GM10847 (cell line): ENCODE measurements around the gene GIPC2.

Experiments
- POLR2A ChIP-seq: IDR thresholded peaks from 2 replicates; pipeline ENCODE4 v1.6.1; 2011; ENCODE audit not compliant: insufficient read length; ENCODE audit errors: extremely low read depth

GIPC2 gene

GRCh38 chr1:78142736-78143135, 97.0 kb downstream of the GIPC2 start:
- no peak for TF ChIP-seq POLR2A

DNA sequence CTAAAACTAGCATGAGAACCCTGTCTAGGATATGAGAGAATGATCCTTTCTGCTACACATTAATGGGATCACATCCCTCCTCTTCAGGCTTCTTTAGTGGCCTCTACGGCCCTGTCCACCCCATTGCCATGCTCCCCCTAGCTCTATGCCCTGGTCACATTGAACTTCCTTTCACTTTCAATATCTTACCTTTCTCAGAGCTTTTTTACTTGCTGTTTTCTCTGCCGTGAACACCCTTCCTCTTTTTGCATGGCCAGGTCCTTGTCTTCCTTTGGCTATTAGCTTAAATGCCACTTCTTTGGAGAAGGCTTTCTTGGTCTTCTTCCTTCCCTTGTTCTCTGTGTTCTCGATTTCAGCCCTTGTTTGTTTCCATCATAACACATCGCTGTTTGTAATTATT, 97.4 kb downstream of the GIPC2 start:
- TF ChIP-seq POLR2A = no peak

- no peak for TF ChIP-seq POLR2A
Measured at GRCh38 chr1:78143673-78144072, 97.9 kb downstream of the GIPC2 start.

GRCh38 chr1:78145105-78145580, 99.4 kb downstream of the GIPC2 start:
- no peak for TF ChIP-seq POLR2A

DNA sequence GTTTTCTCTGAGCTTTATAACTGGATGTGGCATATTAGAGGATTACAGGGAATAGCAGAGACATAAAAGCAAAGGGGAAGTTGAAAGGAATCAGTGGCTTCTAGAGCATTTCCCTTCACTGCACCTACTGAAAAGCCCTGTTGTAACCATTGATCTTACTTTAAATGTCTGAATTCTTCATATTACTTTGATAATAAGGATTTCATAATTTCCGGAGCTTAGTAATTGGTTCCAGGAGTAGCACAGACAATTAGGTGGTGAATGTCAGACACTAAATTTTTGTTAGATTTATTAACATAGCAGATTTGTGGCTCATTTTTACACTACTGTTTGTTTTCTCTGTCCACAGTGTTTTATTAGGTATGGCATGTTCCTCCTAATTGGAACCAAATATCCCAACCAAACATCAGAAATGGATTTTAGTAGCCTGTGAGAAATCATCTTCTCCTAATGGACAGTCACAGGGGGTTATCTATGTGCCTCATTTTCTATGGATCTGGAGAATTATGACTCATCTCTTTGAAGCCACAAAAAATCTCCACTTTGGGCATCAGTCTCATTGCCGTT, 100.5 kb downstream of the GIPC2 start:
- TF ChIP-seq POLR2A = no peak

DNA sequence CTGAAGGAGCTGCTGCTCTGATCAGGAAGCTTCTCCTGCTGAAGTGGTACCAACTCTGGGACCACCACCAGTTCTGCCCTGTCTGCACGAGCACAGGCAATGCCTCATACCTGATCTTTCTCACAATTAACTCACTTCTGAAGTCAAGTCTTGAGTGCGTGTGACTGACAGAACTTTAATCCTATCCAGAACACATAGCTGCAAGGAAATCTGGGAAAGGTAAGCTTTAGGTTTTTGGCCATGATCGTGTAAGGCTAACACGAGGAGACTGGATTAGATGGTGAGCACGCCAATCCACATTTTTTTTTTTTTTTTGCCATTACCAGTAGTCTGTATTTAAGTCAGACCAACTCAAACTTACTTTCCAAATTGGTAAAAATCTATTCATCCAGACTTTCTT, 101.3 kb downstream of the GIPC2 start:
- no peak for TF ChIP-seq POLR2A

DNA sequence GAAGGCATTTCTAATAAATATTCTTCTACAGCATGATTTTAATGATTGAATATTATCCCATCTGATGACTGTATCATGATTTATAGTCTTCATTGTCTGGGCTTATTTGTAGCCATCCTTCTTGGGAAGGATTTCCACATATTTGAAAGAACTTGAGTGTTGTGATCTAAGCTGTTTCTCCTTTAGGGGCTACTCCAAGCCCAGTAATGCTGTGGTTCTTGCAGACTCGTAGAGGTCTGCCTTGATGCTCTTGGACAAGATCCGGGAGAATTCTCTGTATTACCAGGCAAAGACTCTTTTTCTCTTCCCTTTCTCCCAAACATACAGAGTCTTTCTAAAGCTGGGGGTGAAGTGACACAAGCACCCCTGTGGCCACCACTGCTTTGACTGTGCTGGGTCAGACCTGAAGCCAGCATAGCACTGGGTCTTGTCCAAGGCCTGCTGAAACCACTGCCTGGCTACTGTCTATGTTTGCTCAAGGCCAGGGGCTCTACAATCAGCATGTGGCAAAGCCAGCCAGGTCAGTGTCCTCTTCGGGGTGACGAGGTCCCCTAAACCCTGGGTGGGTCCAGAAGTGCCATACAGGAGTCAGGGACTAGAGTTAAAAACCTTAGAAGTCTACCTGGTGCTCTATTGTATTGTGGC, 107.4 kb downstream of the GIPC2 start:
- no peak for TF ChIP-seq POLR2A

DNA sequence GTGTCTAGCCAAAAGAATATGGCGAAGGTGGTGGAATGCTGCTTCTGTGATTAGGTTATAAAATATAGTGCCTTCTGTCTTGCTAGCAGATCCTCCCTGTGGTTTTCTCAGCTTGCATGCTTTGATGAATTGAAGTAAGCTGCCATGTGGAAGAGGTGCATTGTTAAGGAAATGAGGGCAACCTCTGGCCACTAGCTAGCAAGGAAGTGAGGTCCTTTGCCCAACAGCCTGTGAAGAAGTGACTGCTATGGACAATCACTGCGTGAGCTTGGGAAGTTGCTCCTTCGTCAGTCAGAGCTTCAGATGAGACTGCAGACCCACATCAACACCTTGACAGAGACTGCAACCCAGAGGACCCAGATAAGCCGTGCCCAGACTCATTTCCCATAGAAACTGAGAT, 109.4 kb downstream of the GIPC2 start:
- TF ChIP-seq POLR2A = no peak

DNA sequence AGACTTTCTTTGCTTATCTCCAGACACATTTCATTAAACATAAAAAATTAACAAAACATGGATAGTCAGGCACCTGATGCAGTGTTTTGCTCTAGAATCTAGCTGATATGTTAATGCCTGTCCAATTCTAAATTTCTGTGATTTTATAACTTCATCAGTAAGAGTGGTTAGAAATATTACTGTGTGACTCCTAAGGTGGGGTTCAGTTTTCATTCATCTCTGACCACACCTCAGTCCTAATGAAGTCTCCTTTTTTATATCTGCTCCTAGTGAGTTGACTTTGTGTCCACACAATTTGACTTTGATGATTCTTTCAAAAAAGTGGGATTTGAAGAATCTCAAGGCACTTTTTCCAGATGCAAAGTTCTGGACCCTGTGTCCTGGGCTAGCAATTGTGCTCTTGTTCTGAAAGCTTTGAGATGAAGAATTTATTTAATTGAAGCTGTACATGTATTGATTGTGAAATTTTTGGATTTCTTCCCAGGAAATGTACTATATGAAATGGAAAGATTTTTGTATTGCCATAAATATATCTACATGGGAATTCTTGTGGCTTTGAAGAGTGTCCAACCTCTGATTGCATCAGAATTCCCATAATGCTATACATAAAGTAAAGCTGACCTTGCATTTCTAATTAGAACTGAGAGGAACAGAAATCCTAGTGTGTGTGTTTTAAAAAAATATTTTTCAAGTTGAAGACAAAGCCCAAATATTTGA, 111.2 kb downstream of the GIPC2 start:
- no peak for TF ChIP-seq POLR2A

- TF ChIP-seq POLR2A = no peak
Measured at GRCh38 chr1:78165816-78166215, 120.0 kb downstream of the GIPC2 start.

DNA sequence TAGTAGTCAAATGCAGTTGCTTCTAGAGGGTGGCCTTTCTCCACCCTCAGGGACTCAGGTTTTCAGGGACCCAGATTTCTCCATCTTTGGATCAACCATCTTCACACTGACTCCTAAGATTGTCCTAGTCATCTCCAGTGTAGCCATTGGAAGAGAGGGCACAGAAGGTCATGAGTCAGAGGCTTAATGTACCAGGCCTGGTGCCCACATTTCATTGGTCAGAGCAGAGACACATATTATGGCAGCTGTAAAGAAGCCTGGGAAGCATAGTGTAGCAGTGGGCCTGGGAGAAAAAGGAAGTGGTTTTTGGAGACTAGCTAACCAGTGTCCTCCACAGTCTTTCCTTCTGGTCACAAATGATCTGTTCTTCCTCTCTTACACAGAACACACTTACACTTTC, 122.5 kb downstream of the GIPC2 start:
- TF ChIP-seq POLR2A = no peak

DNA sequence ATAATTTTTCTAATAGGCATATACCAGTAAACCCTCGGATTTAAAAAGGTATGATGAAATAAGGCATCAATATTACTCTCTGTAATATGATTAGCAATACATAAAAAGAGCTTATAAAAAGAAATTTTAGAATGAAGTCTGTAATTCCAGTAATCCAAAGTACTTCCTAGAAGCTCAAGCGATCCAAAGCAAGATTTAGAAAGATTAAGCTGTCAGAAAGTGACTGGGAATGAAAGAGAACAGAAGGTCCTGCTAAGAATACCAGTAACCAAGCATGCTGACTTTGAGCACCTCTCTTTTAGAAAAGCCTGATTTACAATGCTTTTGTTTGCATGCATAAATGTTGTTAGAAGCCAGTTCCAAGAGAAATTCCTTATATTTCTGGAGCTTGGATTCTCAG, 125.1 kb downstream of the GIPC2 start:
- no peak for TF ChIP-seq POLR2A

DNA sequence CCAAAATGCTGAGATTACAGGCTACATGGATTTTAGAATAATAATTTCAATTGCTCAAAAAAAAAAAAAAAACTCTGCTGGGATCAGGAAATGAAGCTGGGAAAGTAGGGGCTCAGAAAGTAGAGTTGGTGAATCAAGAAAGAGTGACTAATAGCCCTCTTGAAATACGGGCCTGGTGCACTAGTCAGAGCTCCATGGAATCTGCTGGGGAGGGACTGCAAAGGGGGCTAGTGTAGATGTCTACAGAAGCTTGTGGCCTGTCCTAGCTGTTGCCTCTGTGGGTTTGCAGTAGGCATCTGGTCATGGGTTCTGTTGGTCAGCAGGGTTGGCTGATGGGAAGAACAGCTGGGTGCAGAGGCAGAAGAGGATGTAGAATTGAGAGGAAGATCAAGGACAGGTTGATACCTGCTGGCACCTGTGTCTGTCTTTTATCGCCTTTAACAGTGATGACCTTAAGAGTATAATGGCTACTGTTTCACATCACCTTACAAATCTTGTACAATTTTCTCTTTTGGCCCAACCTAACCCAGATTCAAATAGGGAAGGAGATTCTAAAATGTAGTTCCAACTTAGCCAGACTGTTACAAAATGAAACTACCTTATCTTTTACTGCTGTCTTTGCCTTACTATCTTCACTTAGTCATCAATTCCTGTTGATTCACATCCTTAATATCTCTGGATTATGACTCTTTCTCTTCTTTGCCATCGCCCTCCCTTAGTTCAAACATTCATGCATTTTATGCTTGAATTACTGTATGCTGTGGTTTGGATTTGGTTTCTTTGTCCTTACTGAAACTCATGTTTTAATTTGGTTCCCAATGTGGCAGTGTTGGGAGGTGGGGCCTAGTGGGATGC, 126.2 kb downstream of the GIPC2 start:
- TF ChIP-seq POLR2A = no peak

DNA sequence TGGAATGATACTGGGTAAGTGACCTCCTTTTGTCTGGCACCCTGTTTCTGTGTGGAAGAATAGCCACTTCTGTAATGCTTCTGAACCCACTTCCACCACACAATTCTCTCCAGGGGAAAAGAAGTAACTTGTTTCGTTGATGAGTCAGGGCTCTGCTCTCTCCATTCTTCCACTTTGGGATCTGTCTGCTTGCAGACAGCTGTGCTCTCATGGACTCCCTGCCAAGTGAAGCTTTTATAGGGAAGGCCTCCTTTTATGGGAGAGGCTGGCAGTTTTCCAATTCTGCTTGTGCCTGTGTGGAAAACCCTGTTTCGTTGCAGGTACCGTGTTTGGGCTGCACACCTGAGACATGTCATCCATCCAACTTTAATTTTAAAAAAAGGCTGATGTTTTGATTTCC, 130.7 kb downstream of the GIPC2 start:
- no peak for TF ChIP-seq POLR2A

GRCh38 chr1:78177708-78178270, 132.0 kb downstream of the GIPC2 start:
- no peak for TF ChIP-seq POLR2A

DNA sequence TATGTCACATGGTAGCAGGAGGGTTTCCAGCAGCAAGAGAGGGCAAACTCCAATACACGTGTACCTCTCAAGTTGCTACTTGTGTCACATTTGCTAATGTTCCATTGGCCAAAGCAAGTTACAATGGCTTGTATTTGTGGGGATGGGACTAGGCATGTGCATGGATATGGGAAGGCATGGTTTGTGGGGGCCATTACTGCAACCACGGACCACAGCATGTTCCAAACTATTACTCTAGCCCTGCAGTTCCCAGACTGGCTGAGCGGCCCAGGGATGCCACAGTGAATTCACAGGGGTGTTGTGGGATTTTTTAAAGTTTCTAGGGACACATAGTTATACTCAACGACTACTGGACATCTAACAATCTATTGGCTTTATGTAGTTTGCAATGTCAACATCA, 133.1 kb downstream of the GIPC2 start:
- no peak for TF ChIP-seq POLR2A
